ENCODE measurements around the gene HDAC11. TPM values are rescaled to one million over a fixed set of nuclear protein-coding genes. Genes with fewer than 3 reads are reported as not detected.

The HDAC11 gene
- total RNA-seq, 4 donors from 2014 or later = 15.8 to 41.0 (median 32.2) TPM

DNA sequence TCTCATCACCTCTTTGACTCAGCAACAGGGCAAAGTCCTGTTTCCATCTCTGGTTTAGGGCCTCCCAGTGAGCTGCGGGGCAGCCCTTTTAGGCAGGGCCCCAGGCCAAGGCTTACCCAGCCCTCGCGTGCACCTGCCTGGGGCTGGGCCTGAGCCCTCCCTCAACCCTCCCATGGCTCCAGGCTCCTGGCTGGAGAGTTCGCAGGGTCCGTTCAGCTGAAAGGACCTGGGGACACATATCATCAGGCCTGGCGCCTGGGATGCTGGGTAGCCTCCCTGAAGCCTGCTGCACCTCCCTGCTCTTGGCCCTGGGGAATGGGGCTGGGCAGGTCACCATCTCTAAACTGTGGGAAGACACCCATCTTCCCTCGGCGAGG is 29.7 kb downstream of the HDAC11 start:
- H3K27me3 ChIP-seq = no peaks in the 10 kb centered on the region
- peaks cover 0 to 12% (median 1%) of the 10 kb centered on the region in 4 donors for H3K36me3 ChIP-seq
- WGBS = 85% methylated on average over 2 of the region's 8 CpGs
- TF ChIP-seq, protein P1, sequence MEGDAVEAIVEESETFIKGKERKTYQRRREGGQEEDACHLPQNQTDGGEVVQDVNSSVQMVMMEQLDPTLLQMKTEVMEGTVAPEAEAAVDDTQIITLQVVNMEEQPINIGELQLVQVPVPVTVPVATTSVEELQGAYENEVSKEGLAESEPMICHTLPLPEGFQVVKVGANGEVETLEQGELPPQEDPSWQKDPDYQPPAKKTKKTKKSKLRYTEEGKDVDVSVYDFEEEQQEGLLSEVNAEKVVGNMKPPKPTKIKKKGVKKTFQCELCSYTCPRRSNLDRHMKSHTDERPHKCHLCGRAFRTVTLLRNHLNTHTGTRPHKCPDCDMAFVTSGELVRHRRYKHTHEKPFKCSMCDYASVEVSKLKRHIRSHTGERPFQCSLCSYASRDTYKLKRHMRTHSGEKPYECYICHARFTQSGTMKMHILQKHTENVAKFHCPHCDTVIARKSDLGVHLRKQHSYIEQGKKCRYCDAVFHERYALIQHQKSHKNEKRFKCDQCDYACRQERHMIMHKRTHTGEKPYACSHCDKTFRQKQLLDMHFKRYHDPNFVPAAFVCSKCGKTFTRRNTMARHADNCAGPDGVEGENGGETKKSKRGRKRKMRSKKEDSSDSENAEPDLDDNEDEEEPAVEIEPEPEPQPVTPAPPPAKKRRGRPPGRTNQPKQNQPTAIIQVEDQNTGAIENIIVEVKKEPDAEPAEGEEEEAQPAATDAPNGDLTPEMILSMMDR (IDR thresholded peaks at IDR 0.05) = no peak
- TF ChIP-seq EP300 (IDR thresholded peaks at IDR 0.05) (no peak), POLR2AphosphoS5 (IDR thresholded peaks at IDR 0.05) (no peak), POLR2A (IDR thresholded peaks at IDR 0.05; ENCODE audit: low read depth) (no peak)
- intact Hi-C loops (cut with DNase I) = no loop called here
- H3K27ac ChIP-seq (replicated peaks in 1 of 4) = no peak overlapping the region
- H3K4me1 ChIP-seq = peaks cover 0 to 13% (median 10%) of the 10 kb centered on the region in 4 donors
- no peak overlapping the region for H3K4me3 ChIP-seq
- no peak for DNase-seq (ENCODE audit: extremely low spot score)
- H3K9me3 ChIP-seq = no peaks in the 10 kb centered on the region

DNA sequence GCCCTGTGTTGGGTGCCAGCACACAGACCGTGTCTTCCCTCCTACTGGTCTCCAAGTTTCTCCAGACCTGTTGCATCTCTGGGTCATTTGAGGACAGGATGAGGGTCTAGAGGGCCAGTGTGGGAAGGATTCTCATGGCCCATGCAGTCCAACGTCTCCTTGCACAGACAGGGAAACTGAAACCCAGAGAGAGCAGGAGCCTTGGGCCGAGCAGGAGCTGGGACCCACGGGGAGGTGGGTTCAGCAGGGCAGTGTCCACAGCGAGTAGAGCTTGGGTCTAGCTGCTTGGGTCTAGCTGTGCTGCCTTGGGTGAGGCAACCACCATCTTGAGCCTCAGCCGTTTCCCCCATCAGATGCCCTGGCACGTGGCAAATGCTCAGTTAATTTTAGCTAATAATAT is 32.3 kb downstream of the HDAC11 start:
- Histone ChIP-seq H3K4me1 (peaks cover 18 to 29% (median 26%) of the 10 kb centered on the region in 4 donors), H3K9me3 (no peaks in the 10 kb centered on the region), H3K27ac (replicated peaks in 1 of 4) (no peak overlapping the region), H3K4me3 (no peak overlapping the region), H3K27me3 (peaks cover 0 to 10% (median 0%) of the 10 kb centered on the region in 4 donors), H3K36me3 (no peaks in the 10 kb centered on the region)
- WGBS = 89% methylated on average over 7 of the region's 7 CpGs
- no peak for TF ChIP-seq EP300 (IDR thresholded peaks at IDR 0.05)
- TF ChIP-seq, protein P1 (IDR thresholded peaks at IDR 0.05) = no peak
- TF ChIP-seq POLR2AphosphoS5 (IDR thresholded peaks at IDR 0.05) = no peak
- TF ChIP-seq POLR2A (IDR thresholded peaks at IDR 0.05; ENCODE audit: low read depth) = no peak
- DNase-seq (ENCODE audit: extremely low spot score) = no peak
- intact Hi-C loops (cut with DNase I) = no loop called here

DNA sequence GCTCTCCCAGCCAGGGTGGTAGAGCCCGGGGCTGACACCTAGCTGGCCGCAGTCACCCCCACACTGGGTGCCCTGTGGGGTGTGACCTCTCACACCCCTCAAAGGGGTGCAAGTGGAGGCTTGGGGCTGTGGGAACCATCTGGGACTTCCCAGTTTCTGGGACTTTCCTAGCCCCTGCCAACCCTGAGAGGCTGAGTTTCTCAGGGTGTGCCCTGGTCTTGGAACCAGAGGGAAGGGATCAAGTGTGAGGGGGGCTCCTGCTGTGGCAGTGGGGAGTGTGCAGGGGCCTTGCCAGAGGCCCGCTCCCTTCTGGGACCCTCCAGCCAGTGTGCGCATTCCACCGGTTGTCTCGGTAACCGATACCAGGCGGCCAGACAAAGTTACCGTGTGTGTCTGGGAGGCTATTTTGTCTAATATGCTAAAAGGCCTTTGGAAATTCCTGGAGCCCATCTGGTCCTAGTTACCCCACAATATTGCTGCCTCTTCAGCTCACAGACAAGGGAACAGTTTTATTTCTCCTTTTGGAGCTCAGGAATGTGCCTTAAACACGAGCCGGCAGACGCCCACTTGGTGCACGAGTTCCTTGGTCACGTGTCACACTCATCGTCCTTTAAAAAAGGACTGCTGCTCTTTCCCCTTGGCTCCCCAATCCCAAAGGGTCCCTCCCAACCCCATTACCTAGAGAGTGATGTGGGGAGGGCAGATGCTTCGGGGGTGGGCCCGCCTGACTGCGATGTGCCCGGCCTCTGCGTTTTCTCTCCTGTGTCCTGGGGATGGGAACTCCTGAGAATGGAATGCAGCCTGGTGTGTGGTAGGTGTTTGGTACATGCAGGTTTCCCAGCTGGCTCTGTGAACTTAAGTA is 33.2 kb downstream of the HDAC11 start:
- intact Hi-C loops (cut with DNase I) = no loop called here
- 67% methylated on average over 16 of the region's 20 CpGs for WGBS
- peaks cover 25 to 29% (median 27%) of the 10 kb centered on the region in 4 donors for H3K4me1 ChIP-seq
- H3K27ac ChIP-seq (replicated peaks in 1 of 4) = peak overlapping the region in 3 of 4 donors; percentile 3 to 45 (median 41)
- no peaks in the 10 kb centered on the region for H3K9me3 ChIP-seq
- DNase-seq (ENCODE audit: extremely low spot score) = no peak
- H3K27me3 ChIP-seq = peaks cover 0 to 11% (median 0%) of the 10 kb centered on the region in 4 donors
- TF ChIP-seq, protein P1 (IDR thresholded peaks at IDR 0.05) = no peak
- TF ChIP-seq POLR2A (IDR thresholded peaks at IDR 0.05; ENCODE audit: low read depth) = no peak
- TF ChIP-seq EP300 (IDR thresholded peaks at IDR 0.05) = no peak
- no peak for TF ChIP-seq POLR2AphosphoS5 (IDR thresholded peaks at IDR 0.05)
- no peaks in the 10 kb centered on the region for H3K36me3 ChIP-seq
- no peak overlapping the region for H3K4me3 ChIP-seq

DNA sequence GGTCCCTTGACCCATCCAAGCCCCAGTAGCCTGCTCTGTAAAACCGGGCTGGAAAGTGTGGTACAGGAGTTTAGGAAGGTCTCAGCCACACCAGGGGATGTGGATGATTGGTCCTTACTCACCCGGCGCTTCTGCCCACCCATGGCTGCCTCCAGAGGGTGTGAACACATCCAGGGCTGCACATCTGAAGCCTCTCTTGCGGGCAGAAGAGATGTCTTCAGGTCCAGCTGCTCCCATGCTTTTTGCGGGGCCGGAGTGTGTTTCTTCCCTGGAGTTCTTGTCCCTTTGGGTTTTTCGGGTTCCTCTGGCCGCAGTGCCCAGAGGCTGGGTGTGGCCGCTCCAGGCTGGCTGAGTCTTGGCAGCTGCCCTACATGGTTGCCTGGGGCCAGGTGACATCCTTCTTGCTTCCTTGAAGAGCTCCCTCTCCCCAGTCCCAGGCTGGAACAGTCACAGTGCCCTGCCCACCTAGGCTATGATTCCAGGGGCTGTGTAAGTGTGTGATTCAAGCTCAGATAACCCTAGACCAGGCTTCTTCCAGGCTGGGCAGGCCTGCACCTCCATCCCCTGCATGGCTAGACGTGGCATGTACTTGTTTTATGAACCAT is 33.9 kb downstream of the HDAC11 start:
- WGBS = 88% methylated on average over 6 of the region's 10 CpGs
- H3K9me3 ChIP-seq = no peaks in the 10 kb centered on the region
- peaks cover 32 to 35% (median 33%) of the 10 kb centered on the region in 4 donors for H3K4me1 ChIP-seq

More for the DNA sequence above, 33.9 kb downstream of the HDAC11 start:
- intact Hi-C loops (cut with DNase I) = no loop called here
- H3K27ac ChIP-seq (replicated peaks in 1 of 4) = peak overlapping the region in 3 of 4 donors; percentile 3 to 45 (median 41)
- DNase-seq (ENCODE audit: extremely low spot score) = no peak
- no peaks in the 10 kb centered on the region for H3K36me3 ChIP-seq
- H3K4me3 ChIP-seq = no peak overlapping the region
- H3K27me3 ChIP-seq = peaks cover 0 to 17% (median 0%) of the 10 kb centered on the region in 4 donors
- no peak for TF ChIP-seq EP300 (IDR thresholded peaks at IDR 0.05)
- no peak for TF ChIP-seq POLR2AphosphoS5 (IDR thresholded peaks at IDR 0.05)
- TF ChIP-seq, protein P1 (IDR thresholded peaks at IDR 0.05) = no peak
- TF ChIP-seq POLR2A (IDR thresholded peaks at IDR 0.05; ENCODE audit: low read depth) = no peak
